Omental fat pad (tissue), 4 donors: ENCODE data around the gene FRG1. TPM values are rescaled to one million over a fixed set of nuclear protein-coding genes. Genes with fewer than 3 reads are reported as not detected.
"Not testable (repeated sequence)": the region's sequence is repeated elsewhere in the genome, so short reads cannot be mapped to it uniquely, and the experiment has no call there.

Experiments used
- ATAC-seq: fragments of 150-250 bp; one replicate; pipeline ENCODE4 v1.9.1; 2016; ENCODE audit warnings: mild to moderate bottlenecking, moderate library complexity; ENCODE audit not compliant: low FRiP score
- DNase-seq: peaks from one replicate; pipeline ENCODE4 v3.0.0-alpha.2; 2019; ENCODE audit warnings: low spot score
- total RNA-seq, 4 donors: library from RNA; depleted of rRNA; stranded (reverse); fragments of >200 nt; gene quantifications; one replicate each; pipeline ENCODE4 v1.1.0, GENCODE V29; 2016
- TF ChIP-seq, protein P1 (sequence below), 3 donors: fragments of 450-650 bp; IDR thresholded peaks; one replicate each; pipeline ENCODE4 v1.5.1; 2016 to 2017; ENCODE audit warnings: antibody characterized with exemption in 3 of 3, mild to moderate bottlenecking in 3 of 3, moderate library complexity in 2 of 3

Gene FRG1
- 10 to 100 TPM; 33.1 to 41.3 (median 34.0) TPM for total RNA-seq

- TF ChIP-seq, protein P1, sequence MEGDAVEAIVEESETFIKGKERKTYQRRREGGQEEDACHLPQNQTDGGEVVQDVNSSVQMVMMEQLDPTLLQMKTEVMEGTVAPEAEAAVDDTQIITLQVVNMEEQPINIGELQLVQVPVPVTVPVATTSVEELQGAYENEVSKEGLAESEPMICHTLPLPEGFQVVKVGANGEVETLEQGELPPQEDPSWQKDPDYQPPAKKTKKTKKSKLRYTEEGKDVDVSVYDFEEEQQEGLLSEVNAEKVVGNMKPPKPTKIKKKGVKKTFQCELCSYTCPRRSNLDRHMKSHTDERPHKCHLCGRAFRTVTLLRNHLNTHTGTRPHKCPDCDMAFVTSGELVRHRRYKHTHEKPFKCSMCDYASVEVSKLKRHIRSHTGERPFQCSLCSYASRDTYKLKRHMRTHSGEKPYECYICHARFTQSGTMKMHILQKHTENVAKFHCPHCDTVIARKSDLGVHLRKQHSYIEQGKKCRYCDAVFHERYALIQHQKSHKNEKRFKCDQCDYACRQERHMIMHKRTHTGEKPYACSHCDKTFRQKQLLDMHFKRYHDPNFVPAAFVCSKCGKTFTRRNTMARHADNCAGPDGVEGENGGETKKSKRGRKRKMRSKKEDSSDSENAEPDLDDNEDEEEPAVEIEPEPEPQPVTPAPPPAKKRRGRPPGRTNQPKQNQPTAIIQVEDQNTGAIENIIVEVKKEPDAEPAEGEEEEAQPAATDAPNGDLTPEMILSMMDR (IDR thresholded peaks at IDR 0.05) = peak in 2 of 3 donors; percentile 44 to 89
- DNase-seq (peak; percentile 82), ATAC-seq (peak; percentile 100)
These were observed at the start of gene FRG1 for GRCh38 chr4:189940178-189941004. Gene FRG1, plus strand, starts transcription at chr4:189940872. Its CDS starts 138 bp downstream, at chr4:189941010.

- TF ChIP-seq, protein P1 (IDR thresholded peaks at IDR 0.05) = no peak
- DNase-seq (no peak), ATAC-seq (no peak)
These were observed 43.0 kb upstream of the FRG1 start for GRCh38 chr4:189897667-189898066.

- not testable (repeated sequence) for ATAC-seq, DNase-seq
These were observed 41.1 kb upstream of the FRG1 start for GRCh38 chr4:189899481-189900015.

DNA sequence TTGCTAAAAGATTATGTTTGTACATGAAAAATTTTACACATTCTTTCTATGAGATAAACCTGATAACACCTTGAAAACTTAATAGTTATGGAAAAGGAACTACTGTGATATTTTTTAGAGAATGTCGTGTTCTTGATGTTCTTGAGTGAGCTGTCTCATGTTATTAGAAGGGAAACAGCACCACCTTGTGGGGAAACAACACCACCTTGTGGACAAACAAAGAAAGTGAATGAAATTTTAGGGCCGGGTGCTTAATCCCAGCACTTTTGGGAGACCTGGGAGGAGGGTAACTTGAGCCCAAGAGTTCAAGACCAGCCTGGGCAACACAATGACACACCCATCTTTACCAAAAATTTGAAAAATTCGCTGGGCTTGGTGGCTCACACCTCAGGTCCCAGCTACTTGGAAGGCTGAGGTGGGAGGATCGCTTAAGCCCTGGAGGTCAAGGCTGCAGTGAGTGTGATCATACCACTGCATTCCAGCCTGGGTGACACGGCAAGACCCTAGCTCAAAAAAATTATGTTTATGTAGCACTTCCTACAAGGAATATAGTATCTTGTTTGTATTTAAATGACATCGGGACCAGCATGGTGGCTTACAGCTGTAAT, 36.1 kb upstream of the FRG1 start:
- DNase-seq, ATAC-seq: not testable (repeated sequence)
- TF ChIP-seq, protein P1 (IDR thresholded peaks at IDR 0.05) = peak in 1 of 3 donors; percentile 48

GRCh38 chr4:189912170-189912569, 28.5 kb upstream of the FRG1 start:
- ATAC-seq = no peak
- TF ChIP-seq, protein P1 (IDR thresholded peaks at IDR 0.05) = no peak
- no peak for DNase-seq

DNA sequence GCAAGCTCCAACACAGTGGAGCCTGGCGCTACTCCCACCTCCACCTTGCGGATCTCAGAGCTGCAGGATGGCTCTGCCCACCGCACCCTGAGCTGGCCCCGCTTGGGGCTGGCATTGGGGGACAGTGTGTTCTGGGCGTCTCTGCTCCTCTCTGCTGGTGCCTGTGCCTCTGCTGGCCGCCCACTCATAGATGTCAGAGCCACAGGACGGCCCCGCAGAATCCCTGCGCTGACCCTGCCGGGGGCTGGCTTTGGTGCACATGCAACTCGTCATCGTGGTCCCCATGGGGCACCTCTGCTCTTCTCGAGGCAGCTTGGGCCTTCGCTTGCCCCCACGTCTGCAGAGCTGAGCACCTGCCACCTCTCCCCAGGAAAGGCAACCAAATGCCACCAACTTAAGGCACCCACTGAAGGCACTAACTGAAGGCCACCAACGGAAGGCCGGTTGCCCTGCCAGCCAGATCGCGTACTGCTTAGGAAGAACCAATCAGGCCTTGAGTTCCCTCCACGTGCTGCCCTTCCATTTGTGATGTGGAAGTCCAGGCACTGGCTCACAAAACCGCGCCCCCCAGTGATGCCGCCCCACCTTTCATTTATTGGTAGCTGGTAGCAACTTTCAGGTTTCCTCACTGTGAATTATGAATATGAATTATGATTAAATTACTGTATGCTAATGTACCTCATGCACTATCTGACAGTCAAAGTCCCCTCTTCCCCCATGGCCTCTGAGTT, 23.3 kb upstream of the FRG1 start:
- DNase-seq = no peak
- TF ChIP-seq, protein P1 (IDR thresholded peaks at IDR 0.05) = no peak
- ATAC-seq = no peak

- ATAC-seq (no peak), DNase-seq (no peak)
- TF ChIP-seq, protein P1 (IDR thresholded peaks at IDR 0.05) = no peak
These were observed 19.6 kb upstream of the FRG1 start for GRCh38 chr4:189921058-189921457.

DNA sequence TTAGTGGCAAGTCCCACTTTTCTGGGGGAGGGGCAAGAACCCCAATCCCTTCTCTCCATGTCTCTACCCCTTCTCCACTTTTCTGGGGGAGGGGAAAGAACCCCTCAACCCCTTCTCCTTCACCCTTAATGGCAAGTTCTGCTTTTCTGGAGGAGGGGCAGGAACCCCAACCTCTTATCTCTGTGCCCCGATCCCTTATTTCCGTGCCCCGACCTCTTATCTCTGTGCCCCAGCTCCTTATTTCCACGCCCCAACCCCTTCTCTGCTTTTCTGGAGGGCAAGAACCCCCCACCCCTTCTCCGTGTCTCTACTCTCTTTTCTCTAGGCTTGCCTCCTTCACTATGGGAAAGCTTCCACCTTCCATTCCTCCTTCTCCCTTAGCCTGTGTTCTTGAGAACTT, 13.9 kb upstream of the FRG1 start:
- not testable (repeated sequence) for DNase-seq, ATAC-seq
